HUES6 (cell line): ENCODE results near the gene LDB3.

ENCODE experiments used
- H3K27ac ChIP-seq: 2 replicates; pipeline ENCODE4 v1.7.0; 2013; ENCODE audit warnings: low read depth, mild to moderate bottlenecking, low read length, inconsistent platforms
- H3K27me3 ChIP-seq: 2 replicates; pipeline ENCODE4 v1.6.1; 2013; ENCODE audit warnings: low read length; ENCODE audit not compliant: control insufficient read depth, insufficient read depth
- H3K36me3 ChIP-seq: 2 replicates; pipeline ENCODE4 v1.6.1; 2013; ENCODE audit warnings: low read length; ENCODE audit not compliant: control insufficient read depth, insufficient read depth
- H3K4me1 ChIP-seq: 2 replicates; pipeline ENCODE4 v1.6.1; 2013; ENCODE audit warnings: low read length; ENCODE audit not compliant: control insufficient read depth, insufficient read depth
- H3K4me3 ChIP-seq: 2 replicates; pipeline ENCODE4 v1.5.1; 2013; ENCODE audit warnings: low read depth, low read length
- H3K9ac ChIP-seq: one replicate; pipeline ENCODE4 v1.6.1; 2013; ENCODE audit warnings: mild to moderate bottlenecking, low read length
- H3K9me3 ChIP-seq: 2 replicates; pipeline ENCODE4 v1.6.1; 2013; ENCODE audit warnings: low read depth, low read length; ENCODE audit not compliant: control insufficient read depth, insufficient read depth

LDB3 gene

DNA sequence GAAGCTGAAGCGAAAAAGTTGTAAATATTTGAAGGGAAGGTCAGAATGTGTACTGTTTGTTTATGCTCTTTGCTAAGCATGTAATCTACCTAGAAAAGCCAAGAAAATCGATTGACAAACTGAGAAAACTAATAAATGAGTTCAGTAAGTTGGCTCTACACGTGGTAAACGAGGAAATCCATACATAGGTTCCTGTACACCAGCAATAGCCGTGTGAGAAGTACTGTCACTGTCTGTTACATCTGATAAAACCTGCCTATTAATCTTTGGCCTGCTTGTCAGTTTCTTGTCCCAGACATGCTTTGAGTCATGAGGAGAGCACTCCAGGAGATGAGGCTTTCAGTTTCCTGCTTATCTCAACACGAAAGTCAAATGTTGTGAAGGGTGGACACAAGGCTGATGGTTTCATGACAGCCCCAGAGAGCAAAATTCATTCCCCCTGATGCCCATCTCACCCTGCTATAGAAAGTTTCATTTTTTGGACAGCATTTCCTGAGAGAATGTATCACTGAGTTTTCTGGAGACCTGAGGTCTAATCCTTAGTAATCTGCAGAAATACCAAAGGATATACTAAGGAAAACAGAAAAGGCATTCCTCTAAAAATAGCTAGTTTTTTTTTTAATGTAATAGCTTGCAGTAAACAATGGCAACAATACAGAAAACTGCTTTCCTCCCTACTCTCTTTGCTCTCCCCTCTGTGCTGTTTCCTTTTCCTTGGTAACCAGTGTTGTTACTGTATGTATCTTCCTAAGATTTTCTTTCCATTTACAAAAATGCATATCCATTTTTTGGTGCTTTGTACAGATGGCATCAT is 107.0 kb downstream of the LDB3 start:
- Histone ChIP-seq H3K36me3 (peaks cover 26% of the 10 kb centered on the region), H3K9ac (no peak overlapping the region), H3K27me3 (no peaks in the 10 kb centered on the region), H3K27ac (0 out of 2 replicates have a peak overlapping the region, but pooled peaks have one; percentile 34), H3K4me1 (peaks cover 26% of the 10 kb centered on the region), H3K9me3 (no peaks in the 10 kb centered on the region), H3K4me3 (no peak overlapping the region)

- H3K27ac ChIP-seq, result no peak overlapping the region
- no peak overlapping the region for H3K4me3 ChIP-seq
- no peak overlapping the region for H3K9ac ChIP-seq
- H3K9me3 ChIP-seq, result no peaks in the 10 kb centered on the region
- H3K27me3 ChIP-seq, result no peaks in the 10 kb centered on the region
- peaks cover 21% of the 10 kb centered on the region for H3K4me1 ChIP-seq
- peaks cover 26% of the 10 kb centered on the region for H3K36me3 ChIP-seq
Measured at GRCh38 chr10:86775870-86776180, 107.5 kb downstream of the LDB3 start.

GRCh38 chr10:86779220-86780017 is 111.1 kb downstream of the LDB3 start:
- peaks cover 28% of the 10 kb centered on the region for H3K4me1 ChIP-seq
- H3K27ac ChIP-seq, result no peak overlapping the region
- H3K36me3 ChIP-seq, result peaks cover 26% of the 10 kb centered on the region
- no peak overlapping the region for H3K9ac ChIP-seq
- no peaks in the 10 kb centered on the region for H3K27me3 ChIP-seq
- H3K4me3 ChIP-seq, result no peak overlapping the region
- H3K9me3 ChIP-seq, result no peaks in the 10 kb centered on the region

DNA sequence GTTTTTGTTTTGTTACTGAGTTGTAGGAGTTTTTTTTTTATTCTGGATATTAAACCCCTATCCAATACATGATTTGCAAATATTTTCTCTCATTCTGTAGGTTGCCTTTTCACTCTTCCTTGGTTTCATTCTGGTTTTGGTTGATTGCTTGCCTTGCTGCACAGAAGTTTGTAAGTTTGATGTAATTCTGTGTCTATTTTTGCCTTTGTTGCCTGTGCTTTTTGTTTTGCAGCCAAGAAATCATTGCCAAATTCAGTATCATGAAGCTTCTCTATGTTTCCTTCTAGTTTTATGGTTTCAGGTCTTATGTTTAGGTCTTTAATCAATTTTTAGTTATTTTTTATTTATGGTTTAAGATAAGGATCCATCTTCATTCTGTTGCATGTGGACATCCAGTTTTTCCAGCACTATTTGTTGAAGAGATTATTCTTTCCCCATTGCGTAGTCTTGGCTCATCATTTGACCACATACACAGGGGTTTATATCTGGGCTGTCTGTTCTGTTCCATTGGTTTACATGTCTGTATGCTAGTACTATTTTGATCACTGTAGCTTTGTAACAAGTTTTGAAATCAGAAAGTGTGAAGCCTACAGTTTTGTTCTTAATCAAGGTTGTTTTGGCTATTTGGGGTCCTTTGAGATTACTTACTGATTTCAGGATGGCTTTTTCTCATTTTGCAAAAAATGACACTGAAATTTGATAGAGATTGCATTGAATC is 114.5 kb downstream of the LDB3 start:
- Histone ChIP-seq H3K36me3 (peaks cover 21% of the 10 kb centered on the region), H3K9me3 (no peaks in the 10 kb centered on the region), H3K4me1 (peaks cover 37% of the 10 kb centered on the region), H3K4me3 (no peak overlapping the region), H3K9ac (no peak overlapping the region), H3K27ac (no peak overlapping the region), H3K27me3 (no peaks in the 10 kb centered on the region)

- Histone ChIP-seq H3K4me1 (peaks cover 37% of the 10 kb centered on the region), H3K9ac (peak overlapping the region; percentile 7), H3K36me3 (peaks cover 5% of the 10 kb centered on the region; the same call in 1 of the 2 replicates), H3K27ac (peak overlapping the region; percentile 56), H3K27me3 (no peaks in the 10 kb centered on the region), H3K4me3 (no peak overlapping the region), H3K9me3 (no peaks in the 10 kb centered on the region)
Measured at GRCh38 chr10:86785037-86785436, 116.7 kb downstream of the LDB3 start.
